ENCODE measurements around the gene MRPL41. TPM values are rescaled to one million over a fixed set of nuclear protein-coding genes. Genes with fewer than 3 reads are reported as not detected.

Gene MRPL41
- total and polyA plus RNA-seq, 2 experiments from 2014 or later = 32.8 to 146 TPM

GRCh38 chr9:137590469-137591383, 39.0 kb downstream of the MRPL41 start, which contains the start of gene ZMYND19:
TSS of gene ZMYND19 (minus strand) at chr9:137590512. CDS start at chr9:137590263, 249 bp downstream.
- H3F3A ChIP-seq (replicated peaks; ENCODE audit: low read depth) = 0 out of 2 replicates have a peak, but pooled peaks cover 7% of the 10 kb centered on the region
- Mint-ChIP-seq H3K27ac (peak within 1 kb of the TSS; percentile 93), H3K36me3 (ENCODE audit: low read depth) (peaks cover 33% of the 10 kb centered on the region), H3K4me1 (peaks cover 5% of the 10 kb centered on the region; the same call in 2 of the 3 replicates), H3K27me3 (ENCODE audit: insufficient read depth, low read depth, poor library complexity) (peaks cover 18% of the 10 kb centered on the region), H3K4me3 (peak within 1 kb of the TSS; percentile 91), H3K9me3 (peaks cover 2% of the 10 kb centered on the region; the same call in 1 of the 3 replicates)
- H3K4me3 ChIP-seq = peak within 1 kb of the TSS; percentile 79
- peaks cover 9% of the 10 kb centered on the region for H3K4me1 ChIP-seq (ENCODE audit: insufficient read depth)
- H4K20me1 ChIP-seq (replicated peaks; ENCODE audit: insufficient read depth) = peaks cover 14% of the 10 kb centered on the region; the same call in 1 of the 2 replicates
- peaks cover 11% of the 10 kb centered on the region for H3K36me3 ChIP-seq (ENCODE audit: insufficient read depth)
- peak within 1 kb of the TSS; percentile 94 for H2AFZ ChIP-seq
- DNase-seq (ENCODE audit: low spot score) (peak; percentile 93), ATAC-seq (peak; percentile 85)
- peak; percentile 67 for TF ChIP-seq POLR2AphosphoS5 (IDR thresholded peaks at IDR 0.05; ENCODE audit: low read depth)
- no peak for TF ChIP-seq NANOG (IDR thresholded peaks at IDR 0.05; ENCODE audit: borderline replicate concordance)
- no peak for TF ChIP-seq STAT1 (IDR thresholded peaks at IDR 0.05; ENCODE audit: unreplicated experiment)
- peak; percentile 90 for TF ChIP-seq CREB1 (CRISPR knock-in tag; IDR thresholded peaks at IDR 0.05; ENCODE audit: low read depth)
- H3K27me3 ChIP-seq (ENCODE audit: insufficient read depth) = no peaks in the 10 kb centered on the region
- peak within 1 kb of the TSS; percentile 91 for H3K4me2 ChIP-seq
- H3K9me2 ChIP-seq (ENCODE audit: insufficient read depth) = no peaks in the 10 kb centered on the region
- no peak within 1 kb of the TSS for H3K27ac ChIP-seq (ENCODE audit: low read depth)
- peaks cover 17% of the 10 kb centered on the region for H3K79me2 ChIP-seq (replicated peaks; ENCODE audit: insufficient read depth)

- Histone ChIP-seq H3K4me3 (no peak overlapping the region), H3K36me3 (ENCODE audit: insufficient read depth) (peaks cover 4% of the 10 kb centered on the region), H4K20me1 (replicated peaks; ENCODE audit: insufficient read depth) (peaks cover 11% of the 10 kb centered on the region; the same call in 1 of the 2 replicates), H3K27me3 (ENCODE audit: insufficient read depth) (no peaks in the 10 kb centered on the region), H3K9me2 (ENCODE audit: insufficient read depth) (no peaks in the 10 kb centered on the region), H3K4me1 (ENCODE audit: insufficient read depth) (peaks cover 9% of the 10 kb centered on the region), H2AFZ (no peak overlapping the region), H3K79me2 (replicated peaks; ENCODE audit: insufficient read depth) (peaks cover 17% of the 10 kb centered on the region), H3F3A (replicated peaks; ENCODE audit: low read depth) (0 out of 2 replicates have a peak, but pooled peaks cover 7% of the 10 kb centered on the region), H3K4me2 (no peak overlapping the region), H3K27ac (ENCODE audit: low read depth) (no peak overlapping the region)
- ATAC-seq (no peak), DNase-seq (ENCODE audit: low spot score) (no peak)
- peaks cover 2% of the 10 kb centered on the region; the same call in 1 of the 3 replicates for H3K9me3 Mint-ChIP-seq
- H3K4me3 Mint-ChIP-seq = no peak overlapping the region
- peaks cover 14% of the 10 kb centered on the region for H3K27me3 Mint-ChIP-seq (ENCODE audit: insufficient read depth, low read depth, poor library complexity)
- TF ChIP-seq EZH2 (IDR thresholded peaks at IDR 0.05; ENCODE audit: low read depth, unreplicated experiment) = no peak
- TF ChIP-seq REST (IDR thresholded peaks at IDR 0.05; ENCODE audit: unreplicated experiment) = no peak
- no peak for TF ChIP-seq POLR2AphosphoS5 (IDR thresholded peaks at IDR 0.05; ENCODE audit: low read depth)
- no peak overlapping the region for H3K27ac Mint-ChIP-seq
- H3K4me1 Mint-ChIP-seq = peaks cover 3% of the 10 kb centered on the region; the same call in 2 of the 3 replicates
- peaks cover 13% of the 10 kb centered on the region for H3K36me3 Mint-ChIP-seq (ENCODE audit: low read depth)
These were observed 41.1 kb downstream of the MRPL41 start for GRCh38 chr9:137592767-137593166.
